OCI-LY7 (cell line): ENCODE measurements around the gene RNF214. TPM values are rescaled to one million over a fixed set of nuclear protein-coding genes. Genes with fewer than 3 reads are reported as not detected.

ENCODE experiments used
- BruUV-seq: library from RNA; stranded (reverse); fragments of 400-500 nt; replicated peaks from 2 replicates; lab custom pipeline; 2021; lab: Mats Ljungman, UMichigan
- CTCF ChIA-PET: fragments of 300-600 bp; sonication (Branson Sonifier 250); formaldehyde crosslinking; loops from one replicate; lab custom pipeline; 2022; ENCODE audit warnings: antibody characterized with exemption; ENCODE audit not compliant: unreplicated experiment; lab: Charles Lee
- POLR2A ChIA-PET: fragments of 300-600 bp; sonication (Branson Sonifier 250); formaldehyde crosslinking; loops from one replicate; lab custom pipeline; 2022; ENCODE audit warnings: antibody characterized with exemption; lab: Charles Lee
- DNase-seq: peaks from one replicate; pipeline ENCODE4 v3.0.0-alpha.2; 2015; ENCODE audit warnings: low spot score
- H2AFZ ChIP-seq: fragments of 200-600 bp; sonication (generic), shearing (Covaris generic); 2 replicates; pipeline ENCODE4 v1.6.1; 2014; ENCODE audit warnings: mild to moderate bottlenecking, antibody characterized with exemption, low read length, moderate library complexity
- H3K27ac ChIP-seq: fragments of 200-600 bp; sonication (generic); 2 replicates; pipeline ENCODE4 v1.5.1; 2014; ENCODE audit warnings: mixed run types, low read depth, mild to moderate bottlenecking, moderate library complexity, low read length, inconsistent platforms; ENCODE audit not compliant: poor library complexity, severe bottlenecking
- H3K36me3 ChIP-seq: fragments of 200-600 bp; sonication (generic); 2 replicates; pipeline ENCODE4 v1.6.1; 2014; ENCODE audit warnings: mild to moderate bottlenecking, antibody characterized with exemption, low read length, moderate library complexity, mixed read lengths; ENCODE audit not compliant: insufficient read depth
- H3K4me1 ChIP-seq: fragments of 200-600 bp; sonication (generic); 2 replicates; pipeline ENCODE4 v1.5.1; 2014; ENCODE audit warnings: mild to moderate bottlenecking, low read length; ENCODE audit not compliant: insufficient read depth, poor library complexity, severe bottlenecking
- H3K4me2 ChIP-seq: fragments of 200-600 bp; sonication (generic); 2 replicates; pipeline ENCODE4 v1.6.1; 2014; ENCODE audit warnings: mild to moderate bottlenecking, low read length
- H3K4me3 ChIP-seq: fragments of 200-600 bp; sonication (generic); 2 replicates; pipeline ENCODE4 v1.5.1; 2014; ENCODE audit warnings: mild to moderate bottlenecking, low read depth, low read length; ENCODE audit not compliant: poor library complexity, severe bottlenecking
- H3K79me2 ChIP-seq: fragments of 200-600 bp; sonication (generic); 2 replicates; pipeline ENCODE4 v1.6.1; 2016; ENCODE audit warnings: low read depth, mild to moderate bottlenecking, low read length, moderate library complexity, mixed read lengths; ENCODE audit not compliant: insufficient read depth
- H3K9me2 ChIP-seq: fragments of 200-600 bp; sonication (generic); 2 replicates; pipeline ENCODE4 v1.6.1; 2016; ENCODE audit warnings: mild to moderate bottlenecking, low read length, mixed read lengths; ENCODE audit not compliant: insufficient read depth
- H3K9me3 ChIP-seq: fragments of 200-600 bp; sonication (generic); 2 replicates; pipeline ENCODE4 v1.6.1; 2014; ENCODE audit warnings: mild to moderate bottlenecking, mixed run types, low read length, mixed read lengths
- H4K20me1 ChIP-seq: fragments of 200-600 bp; sonication (generic); 2 replicates; pipeline ENCODE4 v1.6.1; 2014; ENCODE audit warnings: mild to moderate bottlenecking, antibody characterized with exemption, low read length, moderate library complexity, mixed read lengths; ENCODE audit not compliant: insufficient read depth
- CTCF ChIP-seq: fragments of 200-600 bp; sonication (generic); conservative IDR thresholded peaks from 2 replicates; pipeline ENCODE4 v1.5.1; 2014; ENCODE audit warnings: mild to moderate bottlenecking, antibody characterized with exemption, low read length, moderate library complexity, mixed read lengths
- EZH2phosphoT487 ChIP-seq: fragments of 200-600 bp; sonication (generic); IDR thresholded peaks from 2 replicates; pipeline ENCODE4 v1.6.1; 2018; ENCODE audit warnings: low read depth, borderline replicate concordance, mild to moderate bottlenecking, mixed run types, antibody characterized with exemption, low read length, moderate library complexity, mixed read lengths
- intact Hi-C: fragments of 100-400 bp; cut with micrococcal nuclease; formaldehyde crosslinking; loops from one replicate; pipeline ENCODE4 v1.10.0; 2022; ENCODE audit not compliant: unreplicated experiment
- total RNA-seq, 2 experiments: library from RNA; depleted of rRNA in 1 of 2; stranded (reverse); fragments of >200 nt in 1 of 2; shearing (Covaris generic) in 1 of 2; gene quantifications; 2 replicates each; pipeline ENCODE4 v1.2.3, GENCODE V29; 2014 to 2022

The RNF214 gene
- total RNA-seq, 2 experiments from 2014 or later: 11.2 to 30.2 TPM

DNA sequence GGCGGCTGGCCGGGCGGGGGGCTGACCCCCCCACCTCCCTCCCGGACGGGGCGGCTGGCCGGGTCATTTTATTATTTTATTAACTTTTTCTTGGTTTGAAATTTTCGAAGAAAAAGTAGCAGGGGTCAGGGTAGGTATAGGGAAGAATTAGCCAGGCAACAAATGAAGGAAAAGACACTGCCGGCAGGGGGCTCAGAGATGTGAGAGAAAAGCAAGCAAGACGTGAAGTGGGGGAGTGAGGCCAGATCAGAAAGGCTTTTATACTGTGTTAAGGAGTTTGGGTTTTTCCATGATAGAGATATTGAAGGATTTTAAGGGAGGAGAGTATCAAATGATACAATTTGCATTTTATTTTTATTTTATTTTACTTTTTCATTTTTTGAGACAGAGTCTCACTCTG is 19.0 kb downstream of the RNF214 start:
- Histone ChIP-seq H3K9me3 (no peaks in the 10 kb centered on the region), H3K79me2 (no peaks in the 10 kb centered on the region), H2AFZ (no peak overlapping the region), H3K4me1 (no peaks in the 10 kb centered on the region), H3K36me3 (peaks cover 47% of the 10 kb centered on the region), H3K27ac (no peak overlapping the region), H4K20me1 (no peaks in the 10 kb centered on the region), H3K9me2 (no peaks in the 10 kb centered on the region), H3K4me3 (no peak overlapping the region), H3K4me2 (no peak overlapping the region)
- ChIA-PET CTCF (no interaction called here), POLR2A (no interaction called here)
- DNase-seq: no peak
- no peak for TF ChIP-seq CTCF
- TF ChIP-seq EZH2phosphoT487: no peak
- intact Hi-C loops: no loop called here
- BruUV-seq: no TSS peak

DNA sequence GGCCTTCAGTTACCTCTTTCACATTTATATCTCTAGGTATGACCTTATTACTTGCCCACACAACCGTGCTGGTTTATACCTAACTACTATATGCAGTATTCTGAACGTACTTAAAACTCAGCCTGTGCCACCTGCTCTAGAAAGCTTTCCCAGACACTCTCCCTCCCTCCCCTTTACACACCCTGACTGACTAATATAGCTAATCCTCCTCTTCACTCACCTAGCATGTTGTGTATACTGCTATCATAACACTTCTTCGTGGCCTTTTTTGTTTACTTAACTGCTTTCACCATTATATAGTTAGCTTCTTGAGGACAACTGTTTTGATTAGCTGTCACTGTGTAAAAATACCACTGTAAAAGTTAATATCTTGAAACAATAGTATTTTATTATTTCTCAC is 23.5 kb downstream of the RNF214 start:
- CTCF ChIA-PET: no interaction called here
- TF ChIP-seq EZH2phosphoT487 (no peak), CTCF (no peak)

GRCh38 chr11:117256573-117256972 is 24.1 kb downstream of the RNF214 start:
- no peak overlapping the region for H3K4me2 ChIP-seq
- DNase-seq: no peak
- peaks cover 23% of the 10 kb centered on the region; the same call in 1 of the 2 replicates for H3K36me3 ChIP-seq
- no peak overlapping the region for H3K4me3 ChIP-seq
- no peak for TF ChIP-seq EZH2phosphoT487
- TF ChIP-seq CTCF: no peak
- no peaks in the 10 kb centered on the region for H3K9me3 ChIP-seq
- H3K27ac ChIP-seq: no peak overlapping the region
- BruUV-seq: no TSS peak
- H4K20me1 ChIP-seq: no peaks in the 10 kb centered on the region
- ChIA-PET CTCF (no interaction called here), POLR2A (no interaction called here)
- no peaks in the 10 kb centered on the region for H3K4me1 ChIP-seq
- H3K79me2 ChIP-seq: no peaks in the 10 kb centered on the region
- H3K9me2 ChIP-seq: no peaks in the 10 kb centered on the region
- intact Hi-C loops: no loop called here
- no peak overlapping the region for H2AFZ ChIP-seq

More for the DNA sequence above, 23.5 kb downstream of the RNF214 start:
- H3K4me1 ChIP-seq: no peaks in the 10 kb centered on the region
- POLR2A ChIA-PET: no interaction called here
- H3K27ac ChIP-seq: no peak overlapping the region
- no peaks in the 10 kb centered on the region for H3K9me2 ChIP-seq
- no peak for DNase-seq
- no peaks in the 10 kb centered on the region for H3K79me2 ChIP-seq
- no peak overlapping the region for H3K4me2 ChIP-seq
- no peaks in the 10 kb centered on the region for H4K20me1 ChIP-seq
- H3K9me3 ChIP-seq: no peaks in the 10 kb centered on the region
- no TSS peak for BruUV-seq
- intact Hi-C loops: no loop called here
- H3K4me3 ChIP-seq: no peak overlapping the region
- no peak overlapping the region for H2AFZ ChIP-seq
- H3K36me3 ChIP-seq: peaks cover 19% of the 10 kb centered on the region; the same call in 1 of the 2 replicates
